ENCODE measurements around the gene C14orf132.
"Not testable (repeated sequence)": the region's sequence is repeated elsewhere in the genome, so short reads cannot be mapped to it uniquely, and the experiment has no call there.

C14orf132 gene

DNA sequence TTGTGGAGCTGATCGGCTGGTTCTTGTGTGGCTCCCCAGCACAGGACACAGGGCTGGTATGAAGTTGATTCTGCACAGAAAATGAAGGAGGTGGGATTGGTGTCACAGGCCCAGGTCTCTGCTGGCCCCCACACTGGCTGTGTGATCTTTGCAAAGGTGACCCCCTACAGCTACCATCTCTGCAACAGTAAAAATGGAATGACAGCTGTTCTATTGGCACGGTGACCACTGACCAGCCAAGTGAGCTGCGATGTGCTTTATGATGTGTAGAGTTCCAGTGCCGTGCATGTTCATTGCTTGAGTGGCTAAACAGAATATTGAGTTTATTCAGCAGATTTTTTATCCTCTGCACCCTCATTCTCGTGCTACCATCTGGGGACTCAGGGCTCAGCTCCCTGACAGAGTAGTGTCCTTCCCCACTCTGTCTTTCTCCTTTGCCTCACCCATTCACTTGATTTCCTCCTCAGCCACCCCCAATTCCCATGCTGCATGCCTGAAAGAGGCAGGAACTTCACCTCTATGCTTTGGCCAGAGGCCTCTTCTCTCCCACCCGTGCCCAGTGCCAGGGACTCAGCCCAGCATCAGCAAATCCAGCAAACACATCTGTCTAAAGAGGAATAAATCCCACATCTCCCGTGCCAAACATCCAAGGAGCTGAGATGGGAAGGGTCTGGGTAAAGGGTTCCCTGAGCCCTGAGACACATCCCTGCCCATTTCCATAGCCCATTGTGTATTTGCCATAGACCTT, 21.2 kb downstream of the C14orf132 start:
- DNase-seq = no peak

DNA sequence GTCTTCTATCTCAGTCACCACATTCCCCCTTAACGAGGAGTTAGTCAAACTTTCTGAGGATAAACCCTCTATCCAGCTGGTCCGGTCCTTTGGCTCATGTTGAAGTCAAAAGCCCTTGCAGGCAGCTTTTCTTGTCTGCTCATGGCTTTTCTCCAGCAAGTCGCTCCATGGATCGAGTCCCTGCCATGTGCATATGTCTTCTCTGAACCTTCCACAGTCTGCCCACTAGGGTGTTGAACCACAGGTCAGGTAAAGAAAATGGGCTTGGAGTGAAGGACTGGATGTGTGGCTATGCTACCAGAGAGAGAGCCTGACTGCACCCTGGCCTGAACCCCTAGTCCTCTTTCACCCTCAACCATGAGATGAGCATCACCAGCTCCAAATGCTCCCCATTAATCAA, 22.8 kb downstream of the C14orf132 start:
- DNase-seq = no peak

DNA sequence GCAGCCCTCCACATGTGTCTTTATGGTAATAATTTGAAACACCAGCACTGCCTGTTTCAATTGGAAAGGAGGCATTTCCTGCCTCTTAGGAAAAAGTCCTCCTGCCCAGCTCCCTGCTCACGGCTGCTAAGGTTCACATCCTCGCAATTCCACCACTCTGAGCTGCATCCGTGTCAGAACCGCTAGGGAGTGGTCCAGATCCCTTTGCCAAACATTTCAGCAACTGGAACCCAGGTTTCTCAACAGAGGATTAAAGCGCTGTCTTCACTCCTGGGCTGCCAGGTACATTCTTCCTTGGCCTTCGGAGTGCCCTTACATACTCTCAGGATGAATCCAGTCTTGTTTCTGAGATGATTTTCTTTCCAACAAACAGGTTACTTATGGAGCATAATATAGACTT, 23.3 kb downstream of the C14orf132 start:
- no peak for DNase-seq

GRCh38 chr14:96064866-96065265, 25.7 kb downstream of the C14orf132 start:
- no peak for DNase-seq

GRCh38 chr14:96065661-96066459, 26.7 kb downstream of the C14orf132 start:
- no peak for DNase-seq

- DNase-seq = no peak
Measured at GRCh38 chr14:96066976-96067375, 27.8 kb downstream of the C14orf132 start.

DNA sequence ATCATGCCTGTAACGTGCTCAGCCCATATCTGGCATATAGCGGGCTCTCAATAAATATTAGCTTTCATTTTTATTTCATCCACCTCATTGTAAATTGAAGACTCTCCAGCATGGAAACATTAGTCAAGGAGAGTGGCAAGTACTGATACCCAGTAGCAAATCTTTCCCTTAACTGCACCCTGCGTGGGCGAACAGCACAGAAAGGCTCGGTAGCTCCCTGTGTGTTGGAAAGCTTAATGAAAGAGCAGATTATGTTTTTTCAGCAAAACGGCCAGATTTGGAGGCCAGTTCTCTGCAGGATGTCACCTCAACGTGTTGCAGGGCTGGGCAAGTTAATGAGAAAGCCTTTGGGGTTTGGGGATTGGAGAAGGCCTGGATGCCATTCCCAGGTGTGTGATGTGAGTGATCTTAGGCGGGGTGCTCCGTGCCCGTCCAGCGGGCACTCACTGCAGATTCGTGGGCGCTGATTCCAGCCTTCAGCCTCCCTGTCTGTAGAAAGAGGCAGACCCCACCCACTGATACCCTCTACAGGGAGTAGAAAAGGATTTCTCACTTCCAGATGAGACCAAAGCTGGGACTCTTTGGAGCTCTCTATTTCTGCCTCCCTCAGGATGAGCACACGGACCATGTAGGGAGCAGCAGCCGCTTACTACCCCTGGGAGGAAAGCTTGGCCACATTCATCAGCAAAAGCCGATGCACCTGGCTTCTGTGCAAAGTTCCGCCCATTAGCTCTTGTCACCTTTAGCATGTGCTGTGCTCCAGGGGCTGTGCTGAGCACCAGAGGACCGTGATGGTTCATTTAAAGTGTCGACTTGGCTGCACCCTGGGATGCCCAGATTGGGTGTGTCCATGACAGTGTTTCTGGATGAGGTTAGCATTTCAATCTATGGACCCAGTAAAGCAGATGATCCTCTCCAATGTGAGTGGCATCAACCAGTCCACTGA, 29.1 kb downstream of the C14orf132 start:
- DNase-seq = no peak

DNA sequence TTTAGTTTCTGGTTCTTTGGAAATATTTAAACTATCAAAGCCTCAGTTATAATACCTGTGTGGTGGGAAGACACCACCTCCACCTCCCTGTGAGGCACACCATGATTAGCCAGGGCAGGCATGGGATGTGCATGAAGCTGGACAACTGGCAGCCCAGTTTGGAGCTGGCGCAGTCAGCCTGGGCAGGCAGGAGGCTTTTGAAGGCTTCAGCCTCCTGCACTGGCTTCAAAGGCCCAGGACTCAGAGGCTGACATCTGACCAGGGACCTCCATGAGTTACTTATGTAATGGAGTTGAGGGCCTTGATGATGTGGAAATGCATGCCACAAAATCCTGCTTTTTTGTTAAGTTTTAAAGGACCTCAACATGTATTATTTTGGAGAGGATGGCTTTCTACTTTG, 30.3 kb downstream of the C14orf132 start:
- no peak for DNase-seq

DNA sequence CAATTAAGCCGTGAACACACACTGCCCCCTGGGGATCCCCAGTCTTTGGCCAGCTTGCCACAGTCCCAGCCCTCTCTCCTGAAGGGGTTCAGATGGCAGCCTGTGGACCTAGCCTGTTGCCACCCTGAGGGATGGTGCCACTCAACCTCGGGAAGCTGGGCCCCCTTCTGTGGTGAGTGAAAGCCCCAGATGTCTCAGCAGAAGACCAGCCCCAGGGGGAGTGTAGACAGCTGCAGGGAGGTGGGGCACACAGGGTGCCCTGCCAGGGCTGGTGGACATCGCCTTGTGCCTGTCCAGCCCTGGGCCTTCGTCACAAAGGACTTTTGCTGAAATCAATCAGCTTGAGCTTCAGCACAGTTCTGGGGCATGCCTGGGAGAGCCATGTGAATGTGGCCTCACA, 32.4 kb downstream of the C14orf132 start:
- no peak for DNase-seq

DNA sequence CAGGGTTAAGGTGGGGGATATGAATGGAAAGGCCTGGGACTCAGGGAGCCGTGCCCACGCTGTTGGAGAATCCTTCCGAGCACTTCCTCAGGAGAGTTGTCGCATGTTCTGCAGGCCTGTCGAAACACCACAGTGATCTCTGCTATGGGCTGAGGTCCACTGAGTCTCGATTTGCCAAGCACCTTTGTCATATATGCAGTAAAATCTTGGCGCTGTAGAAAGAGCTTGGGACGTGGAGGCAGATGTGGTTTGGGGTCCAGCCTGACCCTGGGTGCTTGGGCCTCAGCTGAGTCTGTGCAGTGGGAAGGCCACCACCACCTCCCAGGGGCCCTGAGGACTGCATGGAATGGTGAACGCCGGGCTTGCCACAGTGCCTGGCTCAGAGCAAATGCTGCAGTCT, 32.9 kb downstream of the C14orf132 start:
- DNase-seq = no peak

DNA sequence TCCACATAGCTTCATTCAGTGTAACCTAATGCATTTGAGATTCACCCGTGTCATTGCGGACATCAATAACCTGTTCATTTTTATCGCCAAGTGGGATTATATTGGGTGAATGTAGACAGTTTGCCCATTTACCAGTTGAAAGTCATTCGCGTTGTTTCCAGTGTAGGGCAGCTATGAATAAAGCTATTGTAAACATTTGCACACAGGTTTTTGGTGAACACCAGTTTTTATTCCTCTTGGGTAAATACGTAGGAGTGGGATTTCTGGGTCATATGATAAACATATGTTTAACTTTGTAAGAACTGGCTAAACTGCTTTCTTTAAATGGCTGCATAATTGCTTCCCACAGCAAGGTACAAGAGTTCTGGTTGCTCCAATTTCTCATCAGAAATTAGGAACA, 33.6 kb downstream of the C14orf132 start:
- no peak for DNase-seq

- not testable (repeated sequence) for DNase-seq
Measured at GRCh38 chr14:96073260-96074039, 34.3 kb downstream of the C14orf132 start.

- DNase-seq = no peak
Measured at GRCh38 chr14:96077983-96078624, 38.9 kb downstream of the C14orf132 start.

DNA sequence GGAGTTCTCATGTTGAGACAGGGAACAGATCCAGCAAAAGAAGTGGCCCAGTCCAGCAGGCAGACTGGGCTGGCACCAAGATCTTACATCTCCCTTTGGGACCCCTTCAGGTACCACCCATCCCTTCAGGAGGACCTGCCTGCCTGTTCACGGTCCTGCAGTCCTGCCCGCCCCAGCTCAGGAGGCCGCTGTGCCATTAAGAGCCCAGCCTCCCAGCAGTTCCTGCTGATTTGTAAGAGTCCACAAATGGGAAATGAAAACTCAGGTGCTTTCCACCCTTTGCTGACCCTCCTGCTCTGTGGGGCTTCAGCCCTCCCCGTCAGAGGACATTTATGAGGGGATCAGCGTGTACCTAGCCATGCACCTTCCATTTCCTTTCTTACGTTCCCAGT, 39.5 kb downstream of the C14orf132 start:
- no peak for DNase-seq

GRCh38 chr14:96079066-96079465, 39.9 kb downstream of the C14orf132 start:
- DNase-seq = no peak

GRCh38 chr14:96080571-96080970, 41.4 kb downstream of the C14orf132 start:
- DNase-seq = no peak

- no peak for DNase-seq
Measured at GRCh38 chr14:96081224-96081623, 42.1 kb downstream of the C14orf132 start.

DNA sequence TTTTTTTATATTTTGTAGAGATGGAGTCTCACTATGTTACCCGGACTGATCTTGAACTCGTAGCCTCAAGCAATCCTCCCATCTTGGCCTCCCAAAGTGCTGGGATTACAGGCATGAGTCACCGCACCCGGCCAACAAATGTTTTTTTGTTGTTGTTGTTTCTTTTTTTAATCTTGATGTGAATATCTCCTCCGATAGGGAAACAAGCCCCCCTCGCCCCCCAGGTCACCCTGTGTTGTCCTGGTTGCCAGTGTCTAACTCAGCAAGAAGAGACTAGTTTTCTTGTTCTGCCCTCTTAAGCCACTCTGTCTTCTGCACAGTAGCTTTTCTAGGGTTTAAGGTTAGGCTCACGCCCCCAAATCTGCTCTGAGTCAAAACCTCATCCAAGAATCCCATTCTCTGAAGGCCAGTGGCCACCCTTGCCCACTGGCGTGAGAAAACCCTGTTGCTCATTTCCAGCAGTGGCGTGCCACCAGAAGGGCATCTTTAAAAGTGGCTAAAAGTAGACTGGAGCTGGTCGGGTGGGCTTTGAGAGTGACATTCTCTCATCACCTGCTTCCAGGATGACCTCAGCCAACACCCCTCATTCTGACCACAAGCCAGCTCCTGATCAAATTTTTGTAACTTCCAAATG, 42.7 kb downstream of the C14orf132 start:
- DNase-seq = no peak

- DNase-seq = no peak
Measured at GRCh38 chr14:96082420-96083300, 43.5 kb downstream of the C14orf132 start.

GRCh38 chr14:96083667-96084320, 44.6 kb downstream of the C14orf132 start:
- DNase-seq = no peak
